Naive thymus-derived CD4-positive, alpha-beta T cell (primary cell): ENCODE results near the gene SLA2. TPM values are rescaled to one million over a fixed set of nuclear protein-coding genes. Genes with fewer than 3 reads are reported as not detected.

ENCODE experiments used
- ATAC-seq: fragments of 150-1000 bp; cut with Tn5 transposase; 2 replicates; pipeline ENCODE4 v1.10.0; 2021; ENCODE audit warnings: mild to moderate bottlenecking, moderate library complexity
- CTCF ChIA-PET: fragments of 350-600 bp; sonication (Branson Sonifier 250); formaldehyde crosslinking; loops from one replicate; lab custom pipeline; 2021; ENCODE audit warnings: antibody characterized with exemption; lab: Charles Lee
- POLR2A ChIA-PET: fragments of 350-600 bp; sonication (Branson Sonifier 250); formaldehyde crosslinking; loops from one replicate; lab custom pipeline; 2021; ENCODE audit warnings: antibody characterized with exemption, inconsistent platforms; lab: Charles Lee
- DNase-seq, 9 donors: peaks; one replicate each; pipeline versions ENCODE4 v3.0.0 to v3.0.0-alpha.2; 2020 to 2022; ENCODE audit warnings: mixed read lengths in 1 of 9
- H3K27ac ChIP-seq: one replicate; pipeline ENCODE4 v1.7.0; 2013; ENCODE audit warnings: mild to moderate bottlenecking, low read depth, low read length, moderate library complexity
- H3K27me3 ChIP-seq, 2 donors: one replicate each; pipeline ENCODE4 v1.7.0; 2013; ENCODE audit warnings: low read length in 2 of 2, mild to moderate bottlenecking in 2 of 2, moderate library complexity in 2 of 2; ENCODE audit not compliant: control insufficient read depth in 2 of 2, insufficient read depth in 2 of 2
- H3K36me3 ChIP-seq, 3 experiments: 1 replicate in 2 of 3; 2 replicates in 1 of 3; pipeline ENCODE4 v1.7.0; 2013; ENCODE audit warnings: low read length in 3 of 3, mild to moderate bottlenecking in 3 of 3, moderate library complexity in 1 of 3; ENCODE audit not compliant: insufficient read depth in 3 of 3, control insufficient read depth in 2 of 3
- H3K4me1 ChIP-seq, 2 donors: one replicate each; pipeline ENCODE4 v1.7.0; 2013; ENCODE audit warnings: low read length in 2 of 2, mild to moderate bottlenecking in 2 of 2, moderate library complexity in 1 of 2; ENCODE audit not compliant: control insufficient read depth in 2 of 2, insufficient read depth in 2 of 2
- H3K4me3 ChIP-seq: 2 replicates; pipeline ENCODE4 v1.7.0; 2013; ENCODE audit warnings: mild to moderate bottlenecking, low read length
- H3K9me3 ChIP-seq, 3 experiments: 1 replicate in 2 of 3; 2 replicates in 1 of 3; pipeline ENCODE4 v1.7.0; 2013; ENCODE audit warnings: low read length in 3 of 3; ENCODE audit not compliant: control insufficient read depth in 2 of 3
- H3K27ac Mint-ChIP-seq, 9 donors: one replicate each; pipeline ENCODE4 v1.8.0; 2020 to 2022; ENCODE audit warnings: mixed read lengths in 9 of 9, mild to moderate bottlenecking in 8 of 9, moderate library complexity in 5 of 9, inconsistent platforms in 2 of 9
- H3K27me3 Mint-ChIP-seq, 5 donors: one replicate each; pipeline ENCODE4 v1.8.0; 2021 to 2022; ENCODE audit warnings: mixed read lengths in 5 of 5, mild to moderate bottlenecking in 1 of 5
- H3K36me3 Mint-ChIP-seq, 5 donors: one replicate each; pipeline ENCODE4 v1.8.0; 2020 to 2022; ENCODE audit warnings: mixed read lengths in 5 of 5, mild to moderate bottlenecking in 3 of 5, inconsistent platforms in 1 of 5
- H3K4me1 Mint-ChIP-seq, 7 donors: one replicate each; pipeline ENCODE4 v1.8.0; 2020 to 2022; ENCODE audit warnings: mixed read lengths in 7 of 7, mild to moderate bottlenecking in 3 of 7, inconsistent platforms in 1 of 7
- H3K4me3 Mint-ChIP-seq, 10 donors: one replicate each; pipeline ENCODE4 v1.8.0; 2020 to 2022; ENCODE audit warnings: mild to moderate bottlenecking in 10 of 10, mixed read lengths in 10 of 10, moderate library complexity in 6 of 10, inconsistent platforms in 2 of 10
- H3K9me3 Mint-ChIP-seq, 11 donors: one replicate each; pipeline ENCODE4 v1.8.0; 2020 to 2022; ENCODE audit warnings: mixed read lengths in 11 of 11, mild to moderate bottlenecking in 4 of 11, inconsistent platforms in 1 of 11, moderate library complexity in 1 of 11
- intact Hi-C, 2 donors: fragments of 100-400 bp; cut with micrococcal nuclease; formaldehyde crosslinking; loops; one replicate each; pipeline ENCODE4 v1.15.1; 2023
- polyA plus RNA-seq, 2 donors: library from polyadenylated mRNA; unstranded; fragments of 300-500 nt; fragmentation: Illumina TruSeq; gene quantifications; one replicate each; pipeline ENCODE4 v1.2.3, GENCODE V29; 2021
- total RNA-seq, 6 experiments: library from RNA in 5 of 6; stranded (reverse) in 5 of 6; gene quantifications; 1 replicate in 5 of 6; 2 replicates in 1 of 6; pipeline ENCODE4 v1.2.3 and lab custom pipeline; 2021 to 2026

Gene SLA2
- total and polyA plus RNA-seq, 7 experiments from 2014 or later = 11.0 to 80.7 (median 29.2) TPM

- peak overlapping the region in 3 of 10 donors; percentile 3 to 13 (median 10) for H3K4me3 Mint-ChIP-seq
Measured at GRCh38 chr20:36628076-36628475, 17.9 kb downstream of the SLA2 start.

GRCh38 chr20:36624944-36625324 lies 21.1 kb downstream of the SLA2 start:
- H3K27me3 Mint-ChIP-seq = no peaks in the 10 kb centered on the region
- Histone ChIP-seq H3K27ac (no peak overlapping the region), H3K27me3 (no peaks in the 10 kb centered on the region), H3K4me3 (no peak overlapping the region), H3K4me1 (peaks cover 18 to 24% of the 10 kb centered on the region in 2 donors), H3K9me3 (no peaks in the 10 kb centered on the region), H3K36me3 (peaks cover 4 to 51% (median 9%) of the 10 kb centered on the region in 3 experiments)
- H3K36me3 Mint-ChIP-seq = peaks cover 11 to 54% (median 37%) of the 10 kb centered on the region in 5 donors
- peak overlapping the region; percentile 16 to 95 (median 69) for H3K27ac Mint-ChIP-seq
- no peak for DNase-seq
- no peak for ATAC-seq
- intact Hi-C loops = no loop called here
- H3K4me3 Mint-ChIP-seq = no peak overlapping the region
- H3K4me1 Mint-ChIP-seq = peaks cover 23 to 56% (median 49%) of the 10 kb centered on the region in 7 donors
- no peaks in the 10 kb centered on the region for H3K9me3 Mint-ChIP-seq
- POLR2A ChIA-PET = interaction anchor here (1.4 to 2.1 kb wide), 3 partner anchors 10 to 21 kb away, joined by 3 to 13 read pairs (median 6); partner anchors contain the start of gene SLA2
- CTCF ChIA-PET = interaction anchor here (0.6 to 1.7 kb wide), 2 partner anchors 8 to 111 kb away, joined by 3 to 4 read pairs; no protein-coding TSS in a partner anchor

More at GRCh38 chr20:36628076-36628475, 17.9 kb downstream of the SLA2 start:
- Histone ChIP-seq H3K36me3 (peaks cover 4 to 74% (median 9%) of the 10 kb centered on the region in 3 experiments), H3K4me3 (no peak overlapping the region), H3K27ac (no peak overlapping the region), H3K27me3 (no peaks in the 10 kb centered on the region), H3K4me1 (peaks cover 28 to 33% of the 10 kb centered on the region in 2 donors), H3K9me3 (no peaks in the 10 kb centered on the region)
- CTCF ChIA-PET = interaction anchor here (1.0 to 1.2 kb wide), 2 partner anchors 15 kb away, joined by 3 read pairs; no protein-coding TSS in a partner anchor
- DNase-seq (no peak), ATAC-seq (peak; percentile 63)
- H3K9me3 Mint-ChIP-seq = no peaks in the 10 kb centered on the region
- no peaks in the 10 kb centered on the region for H3K27me3 Mint-ChIP-seq
- intact Hi-C loops = no loop called here
- POLR2A ChIA-PET = interaction anchor here (1.5 to 6.7 kb wide), 3 partner anchors 16 to 113 kb away, joined by 4 to 74 read pairs (median 15); partner anchors contain the start of genes RAB5IF and SLA2
- peak overlapping the region in 7 of 9 donors; percentile 5 to 96 (median 59) for H3K27ac Mint-ChIP-seq
- H3K4me1 Mint-ChIP-seq = peaks cover 27 to 67% (median 61%) of the 10 kb centered on the region in 7 donors
- H3K36me3 Mint-ChIP-seq = peaks cover 11 to 62% (median 49%) of the 10 kb centered on the region in 5 donors

- H3K36me3 Mint-ChIP-seq = peaks cover 11 to 49% (median 37%) of the 10 kb centered on the region in 5 donors
- peaks cover 18 to 50% (median 44%) of the 10 kb centered on the region in 7 donors for H3K4me1 Mint-ChIP-seq
- Histone ChIP-seq H3K9me3 (no peaks in the 10 kb centered on the region), H3K4me1 (peaks cover 11 to 18% of the 10 kb centered on the region in 2 donors), H3K27me3 (no peaks in the 10 kb centered on the region), H3K36me3 (peaks cover 4 to 51% (median 9%) of the 10 kb centered on the region in 3 experiments), H3K27ac (peak overlapping the region; percentile 23), H3K4me3 (no peak overlapping the region)
- peak overlapping the region; percentile 56 to 95 (median 76) for H3K27ac Mint-ChIP-seq
- no peak for DNase-seq
- intact Hi-C loops = no loop called here
- H3K27me3 Mint-ChIP-seq = no peaks in the 10 kb centered on the region
- CTCF ChIA-PET = interaction anchor here (1.7 kb wide), 1 partner anchor 9 kb away, joined by 4 read pairs; no protein-coding TSS in a partner anchor
- ATAC-seq = no peak
- POLR2A ChIA-PET = interaction anchor here (1.2 to 2.1 kb wide), 4 partner anchors 10 to 22 kb away, joined by 3 to 13 read pairs (median 6); partner anchors contain the start of gene SLA2
- no peaks in the 10 kb centered on the region for H3K9me3 Mint-ChIP-seq
- H3K4me3 Mint-ChIP-seq = peak overlapping the region in 2 of 10 donors; percentile 2 to 10
Measured at GRCh38 chr20:36624068-36624943, 21.7 kb downstream of the SLA2 start.

- H3K4me3 ChIP-seq = no peak overlapping the region
- peaks cover 5 to 10% of the 10 kb centered on the region in 2 donors for H3K4me1 ChIP-seq
- DNase-seq (no peak), ATAC-seq (no peak)
- H3K27ac Mint-ChIP-seq = peak overlapping the region; percentile 40 to 87 (median 76)
- peaks cover 4 to 51% (median 9%) of the 10 kb centered on the region in 3 experiments for H3K36me3 ChIP-seq
- H3K4me3 Mint-ChIP-seq = no peak overlapping the region
- H3K27me3 Mint-ChIP-seq = no peaks in the 10 kb centered on the region
- peaks cover 11 to 44% (median 33%) of the 10 kb centered on the region in 5 donors for H3K36me3 Mint-ChIP-seq
- no peaks in the 10 kb centered on the region for H3K9me3 ChIP-seq
- peak overlapping the region; percentile 23 for H3K27ac ChIP-seq
- CTCF ChIA-PET = interaction anchor here (0.6 to 0.7 kb wide), 4 partner anchors 10 to 1368 kb away, joined by 3 to 5 read pairs (median 4); no protein-coding TSS in a partner anchor
- no peaks in the 10 kb centered on the region for H3K27me3 ChIP-seq
- intact Hi-C loops = no loop called here
- H3K9me3 Mint-ChIP-seq = no peaks in the 10 kb centered on the region
- H3K4me1 Mint-ChIP-seq = peaks cover 18 to 44% (median 39%) of the 10 kb centered on the region in 7 donors
- POLR2A ChIA-PET = interaction anchor here (0.6 to 1.4 kb wide), 3 partner anchors 11 to 101 kb away, joined by 3 to 6 read pairs (median 6); partner anchors contain the start of gene SLA2
Measured at GRCh38 chr20:36623444-36623843, 22.6 kb downstream of the SLA2 start.

- Mint-ChIP-seq H3K9me3 (no peaks in the 10 kb centered on the region), H3K4me3 (no peak overlapping the region), H3K36me3 (peaks cover 11 to 27% (median 19%) of the 10 kb centered on the region in 5 donors), H3K4me1 (peaks cover 16 to 31% (median 27%) of the 10 kb centered on the region in 7 donors), H3K27me3 (no peaks in the 10 kb centered on the region), H3K27ac (peak overlapping the region in 7 of 9 donors; percentile 14 to 91 (median 69))
- H3K36me3 ChIP-seq = peaks cover 0 to 28% (median 8%) of the 10 kb centered on the region in 3 experiments
- intact Hi-C loops = no loop called here
- no peak for ATAC-seq
- ChIA-PET CTCF (no interaction called here), POLR2A (no interaction called here)
- H3K27me3 ChIP-seq = no peaks in the 10 kb centered on the region
- no peaks in the 10 kb centered on the region for H3K9me3 ChIP-seq
- DNase-seq = no peak
- peaks cover 0 to 5% of the 10 kb centered on the region in 2 donors for H3K4me1 ChIP-seq
- H3K4me3 ChIP-seq = no peak overlapping the region
- no peak overlapping the region for H3K27ac ChIP-seq
Measured at GRCh38 chr20:36620917-36621316, 25.1 kb downstream of the SLA2 start.
